ENCODE data around the gene CFAP65.

CFAP65 gene, protein sequence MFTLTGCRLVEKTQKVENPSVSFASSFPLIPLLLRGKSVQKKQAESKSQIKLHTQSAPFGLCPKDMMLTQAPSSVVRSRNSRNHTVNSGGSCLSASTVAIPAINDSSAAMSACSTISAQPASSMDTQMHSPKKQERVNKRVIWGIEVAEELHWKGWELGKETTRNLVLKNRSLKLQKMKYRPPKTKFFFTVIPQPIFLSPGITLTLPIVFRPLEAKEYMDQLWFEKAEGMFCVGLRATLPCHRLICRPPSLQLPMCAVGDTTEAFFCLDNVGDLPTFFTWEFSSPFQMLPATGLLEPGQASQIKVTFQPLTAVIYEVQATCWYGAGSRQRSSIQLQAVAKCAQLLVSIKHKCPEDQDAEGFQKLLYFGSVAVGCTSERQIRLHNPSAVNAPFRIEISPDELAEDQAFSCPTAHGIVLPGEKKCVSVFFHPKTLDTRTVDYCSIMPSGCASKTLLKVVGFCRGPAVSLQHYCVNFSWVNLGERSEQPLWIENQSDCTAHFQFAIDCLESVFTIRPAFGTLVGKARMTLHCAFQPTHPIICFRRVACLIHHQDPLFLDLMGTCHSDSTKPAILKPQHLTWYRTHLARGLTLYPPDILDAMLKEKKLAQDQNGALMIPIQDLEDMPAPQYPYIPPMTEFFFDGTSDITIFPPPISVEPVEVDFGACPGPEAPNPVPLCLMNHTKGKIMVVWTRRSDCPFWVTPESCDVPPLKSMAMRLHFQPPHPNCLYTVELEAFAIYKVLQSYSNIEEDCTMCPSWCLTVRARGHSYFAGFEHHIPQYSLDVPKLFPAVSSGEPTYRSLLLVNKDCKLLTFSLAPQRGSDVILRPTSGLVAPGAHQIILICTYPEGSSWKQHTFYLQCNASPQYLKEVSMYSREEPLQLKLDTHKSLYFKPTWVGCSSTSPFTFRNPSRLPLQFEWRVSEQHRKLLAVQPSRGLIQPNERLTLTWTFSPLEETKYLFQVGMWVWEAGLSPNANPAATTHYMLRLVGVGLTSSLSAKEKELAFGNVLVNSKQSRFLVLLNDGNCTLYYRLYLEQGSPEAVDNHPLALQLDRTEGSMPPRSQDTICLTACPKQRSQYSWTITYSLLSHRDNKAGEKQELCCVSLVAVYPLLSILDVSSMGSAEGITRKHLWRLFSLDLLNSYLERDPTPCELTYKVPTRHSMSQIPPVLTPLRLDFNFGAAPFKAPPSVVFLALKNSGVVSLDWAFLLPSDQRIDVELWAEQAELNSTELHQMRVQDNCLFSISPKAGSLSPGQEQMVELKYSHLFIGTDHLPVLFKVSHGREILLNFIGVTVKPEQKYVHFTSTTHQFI (N-terminal part only)

DNA sequence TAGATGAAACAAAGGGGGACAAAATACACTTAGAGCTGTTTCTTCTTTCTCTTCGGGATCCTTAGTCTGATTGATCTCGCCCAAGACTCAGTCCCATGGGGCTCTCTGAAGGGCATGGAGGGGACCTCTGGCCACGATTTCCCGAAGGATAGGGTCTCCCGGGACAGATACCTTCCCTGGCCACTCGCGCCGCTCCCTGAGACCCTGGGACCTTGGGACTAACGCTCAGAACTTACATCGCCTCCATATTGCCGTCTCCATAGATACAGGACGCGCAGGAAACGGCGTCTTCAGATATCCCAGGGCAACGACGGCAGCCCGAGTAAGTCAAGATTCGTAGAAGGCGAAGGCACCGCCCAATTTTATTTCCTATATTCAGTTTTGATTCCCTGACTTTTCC lies at the start of gene CFAP65:
TSS of gene CFAP65 (minus strand) at position 265 of the 400 bp plus-strand sequence. CDS start 2,468 bp downstream, outside the sequence.
- DNase-seq: peak in 1 of 2 donors; percentile 27

DNA sequence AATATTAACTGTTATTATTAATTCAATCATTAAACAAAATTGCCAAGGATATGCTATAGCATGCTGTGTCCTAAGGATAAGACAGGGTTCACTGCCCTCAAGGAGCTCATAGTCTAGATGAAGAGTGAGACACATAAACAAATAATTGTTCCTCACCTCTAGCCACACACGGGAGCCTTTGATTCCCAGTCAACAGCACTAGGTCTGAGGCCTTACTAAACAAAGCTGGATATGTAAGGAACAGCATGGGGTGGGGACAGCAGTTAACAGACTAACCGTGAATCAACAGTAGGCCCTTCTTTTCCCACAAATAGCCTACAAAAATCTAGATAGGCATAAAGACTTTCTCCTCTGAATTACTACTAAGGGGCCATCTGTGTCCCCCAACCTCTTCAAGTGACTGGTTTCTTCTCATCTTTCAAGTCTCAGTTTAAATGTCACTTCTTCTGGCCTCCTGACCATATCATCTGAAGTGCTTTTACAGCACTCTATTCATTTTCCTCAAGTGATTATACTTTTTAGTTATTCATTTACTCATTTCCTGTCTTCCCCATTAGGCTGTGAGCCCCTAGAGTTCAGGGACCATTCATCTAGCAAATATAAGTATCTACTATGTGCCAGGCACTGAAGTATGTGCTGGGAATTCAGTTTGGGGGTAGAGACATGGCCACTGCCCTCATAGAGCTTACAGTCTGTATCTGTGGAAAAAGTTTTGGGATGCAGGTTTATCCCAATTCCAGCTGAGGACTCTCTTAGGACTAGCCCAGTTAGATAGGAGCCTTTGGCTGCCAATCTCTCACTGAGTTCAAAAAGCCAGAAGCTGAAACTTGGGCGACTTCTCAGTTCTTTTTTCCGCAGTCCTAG lies 49.4 kb upstream of the CFAP65 start:
- no peak for DNase-seq

DNA sequence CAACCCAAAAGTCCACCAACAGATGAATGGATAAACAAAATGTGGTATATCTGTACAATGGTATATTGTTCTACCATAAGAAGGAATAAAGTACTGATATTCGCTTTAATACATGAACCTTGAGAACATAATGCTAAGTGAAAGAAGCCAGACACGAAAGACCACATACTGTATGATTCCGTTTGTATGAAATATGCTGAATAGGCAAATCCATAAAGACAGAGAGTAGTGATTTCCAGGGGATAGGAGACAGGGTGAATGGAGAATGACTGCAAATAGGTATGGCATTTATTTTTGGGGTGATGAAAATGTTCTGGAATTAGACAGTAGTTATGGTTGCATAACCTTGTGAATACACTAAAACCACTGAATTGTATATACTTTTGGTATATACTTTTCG lies 48.0 kb upstream of the CFAP65 start:
- no peak for DNase-seq

DNA sequence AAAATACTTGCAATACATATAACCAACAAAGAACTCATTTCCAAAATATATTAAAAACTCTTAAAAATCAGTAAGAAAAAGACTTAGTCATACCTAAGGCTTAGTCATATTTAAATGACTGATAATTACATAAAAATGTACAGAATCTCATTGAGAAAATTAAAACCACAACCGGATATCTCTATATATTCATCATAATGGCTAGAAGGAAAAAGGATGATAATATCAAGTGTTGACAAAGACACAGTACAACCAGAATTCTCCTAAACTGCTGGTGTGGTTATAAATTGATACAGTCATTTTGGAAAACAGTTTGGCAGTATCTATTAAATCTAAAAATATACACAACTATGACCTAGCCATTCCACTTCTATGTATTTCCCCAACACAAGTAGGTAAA lies 46.5 kb upstream of the CFAP65 start:
- no peak for DNase-seq

DNA sequence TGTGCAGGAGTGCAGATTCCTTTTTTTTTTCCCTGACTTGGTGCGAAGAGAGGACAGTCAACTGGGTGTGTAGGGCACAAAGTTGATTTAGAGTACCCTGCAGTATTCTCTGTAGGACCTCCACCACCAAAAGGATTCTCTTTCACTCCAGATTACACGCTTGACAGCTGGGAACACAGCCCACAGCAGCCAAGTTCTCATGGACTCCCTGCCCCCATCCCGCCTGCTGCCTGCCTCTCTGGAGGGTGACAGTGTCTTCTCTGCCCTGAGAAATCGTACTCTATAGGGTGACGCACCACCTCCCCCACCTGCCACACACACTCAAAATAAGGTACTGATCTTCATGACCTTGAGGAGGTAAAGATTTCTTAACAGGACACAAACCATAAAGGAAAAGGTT lies 46.0 kb upstream of the CFAP65 start:
- DNase-seq: no peak

DNA sequence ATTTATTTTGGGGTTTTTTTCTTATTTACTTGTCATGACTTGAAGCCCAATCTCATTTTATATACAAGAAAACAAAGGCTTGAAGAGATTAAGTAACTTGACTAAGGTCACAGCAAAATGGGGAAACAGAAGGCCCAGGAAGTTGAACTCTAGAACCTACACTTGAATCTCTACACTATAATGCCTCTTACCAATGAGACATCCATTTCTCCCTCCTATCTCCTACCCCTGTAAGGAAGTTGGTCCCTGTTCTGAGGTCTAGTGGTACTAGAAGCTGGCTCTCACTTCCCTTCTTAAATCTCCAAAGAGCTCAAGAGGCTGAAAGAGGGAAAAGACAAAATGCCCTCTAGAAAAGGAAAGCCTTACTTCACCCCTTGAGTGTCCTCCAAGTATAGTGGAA lies 44.9 kb upstream of the CFAP65 start:
- no peak for DNase-seq

DNA sequence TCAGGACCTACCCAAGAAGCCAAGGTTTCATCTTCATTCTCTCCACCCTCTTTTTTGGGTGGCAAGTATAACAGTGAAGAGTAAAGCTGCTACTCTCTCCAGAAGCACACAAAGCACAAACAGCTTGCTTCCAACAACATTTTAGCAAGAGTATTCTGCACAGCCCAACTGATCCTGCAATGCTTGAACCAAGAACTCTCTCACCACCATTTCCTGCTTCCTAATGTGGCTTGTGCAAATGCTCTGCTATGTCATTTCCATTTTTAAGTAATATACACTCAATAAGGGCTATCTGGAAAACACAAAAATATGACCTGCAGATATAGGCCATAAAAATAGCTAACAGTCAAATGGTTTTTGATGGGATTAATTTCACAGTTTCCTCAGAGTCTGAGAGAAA lies 43.5 kb upstream of the CFAP65 start:
- no peak for DNase-seq

DNA sequence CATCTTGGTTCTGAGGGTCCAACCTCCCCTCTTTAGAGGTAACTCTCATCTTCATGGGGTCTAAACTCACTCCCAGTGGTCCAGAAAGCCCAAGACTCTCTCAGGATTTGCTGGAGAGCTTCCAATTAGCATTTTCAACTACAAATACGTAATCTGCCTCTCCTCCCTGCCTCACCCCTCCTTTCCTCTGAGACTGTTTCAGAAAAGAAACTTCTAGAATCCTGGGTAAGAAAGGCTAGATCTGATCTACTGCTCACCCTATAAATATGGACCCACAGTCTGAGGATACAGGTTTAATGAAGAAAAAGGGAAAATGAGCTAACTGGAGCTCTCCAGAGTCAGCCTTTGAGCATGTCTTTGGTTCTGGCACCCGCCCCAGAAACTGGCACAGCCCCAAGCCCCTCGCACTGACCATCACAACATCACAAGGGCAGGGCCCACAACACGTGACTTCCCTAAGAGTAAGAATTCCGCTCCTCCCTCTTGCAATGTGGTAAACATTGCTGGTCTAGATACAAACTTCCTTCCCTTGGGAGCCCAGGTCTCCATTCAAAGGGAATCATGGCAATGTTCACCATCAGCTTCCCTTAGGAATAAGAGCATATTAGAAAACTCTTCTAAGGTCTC lies 41.1 kb upstream of the CFAP65 start:
- DNase-seq: no peak

DNA sequence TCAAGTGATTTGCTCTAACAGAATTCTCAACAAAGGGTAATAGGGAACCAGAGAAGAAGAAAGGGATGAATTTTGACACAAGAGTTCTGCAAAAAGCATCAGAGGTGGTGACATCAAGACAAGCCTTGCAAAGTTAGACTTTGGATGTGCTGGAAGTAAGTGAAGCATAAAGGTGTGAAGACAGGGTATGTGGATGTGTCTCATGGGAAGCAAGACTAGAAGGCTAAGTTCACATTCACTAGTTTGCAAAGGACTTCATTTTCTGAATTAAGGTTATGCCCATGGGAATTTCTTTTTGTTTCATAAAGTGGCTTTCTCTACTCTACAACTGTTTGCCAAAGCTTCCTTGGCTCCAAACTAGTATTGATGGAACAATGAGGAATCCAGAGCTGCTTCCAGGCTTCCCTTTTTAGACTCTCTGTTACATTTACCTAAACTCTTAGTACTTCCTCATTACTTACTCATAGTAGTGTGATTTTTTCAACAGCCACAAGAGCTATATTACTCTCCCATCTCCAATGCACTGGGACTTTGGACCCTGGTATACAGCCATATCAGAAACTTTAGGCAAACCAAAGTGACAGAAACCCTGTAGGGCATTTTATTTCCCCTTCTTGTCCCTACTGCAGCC lies 40.5 kb upstream of the CFAP65 start:
- no peak for DNase-seq

DNA sequence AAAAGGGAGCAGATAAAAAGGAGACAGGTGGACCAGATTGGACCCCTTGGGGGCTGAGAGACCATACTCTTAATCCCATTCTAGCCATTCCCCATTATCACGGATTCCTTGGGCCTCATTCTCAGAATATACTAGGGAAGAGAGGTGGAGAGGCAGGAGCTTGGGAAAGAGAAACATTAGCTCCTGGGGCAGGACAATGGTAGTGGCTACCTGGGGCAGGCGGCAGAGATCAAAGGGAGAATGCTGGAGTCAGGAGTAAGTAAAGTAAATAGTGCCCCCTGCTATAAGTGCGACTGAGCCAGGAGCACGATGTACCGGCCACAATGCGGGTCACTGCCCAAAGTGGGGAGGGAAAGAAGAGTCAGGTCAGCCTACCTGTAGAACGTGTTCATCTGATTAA lies 39.8 kb upstream of the CFAP65 start:
- DNase-seq: no peak

DNA sequence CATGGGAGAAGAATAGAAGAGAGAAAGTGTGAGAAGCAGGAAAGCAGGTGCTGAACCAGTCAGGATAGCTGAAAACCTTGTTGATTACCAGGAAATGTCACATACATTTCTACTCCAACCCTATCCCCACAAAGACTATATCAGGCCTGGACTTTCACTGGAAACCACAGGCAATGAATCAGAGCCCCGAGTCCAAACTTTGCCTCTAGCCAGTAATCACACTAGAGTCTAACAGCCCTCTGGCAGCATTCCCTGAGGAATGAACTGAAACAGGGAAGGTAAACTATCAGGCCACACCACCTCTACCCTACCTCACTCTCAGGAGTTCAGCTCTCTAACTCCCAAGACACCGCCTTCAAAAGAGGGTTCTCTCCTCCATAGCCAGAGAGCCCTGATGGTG lies 38.1 kb upstream of the CFAP65 start:
- DNase-seq: no peak

DNA sequence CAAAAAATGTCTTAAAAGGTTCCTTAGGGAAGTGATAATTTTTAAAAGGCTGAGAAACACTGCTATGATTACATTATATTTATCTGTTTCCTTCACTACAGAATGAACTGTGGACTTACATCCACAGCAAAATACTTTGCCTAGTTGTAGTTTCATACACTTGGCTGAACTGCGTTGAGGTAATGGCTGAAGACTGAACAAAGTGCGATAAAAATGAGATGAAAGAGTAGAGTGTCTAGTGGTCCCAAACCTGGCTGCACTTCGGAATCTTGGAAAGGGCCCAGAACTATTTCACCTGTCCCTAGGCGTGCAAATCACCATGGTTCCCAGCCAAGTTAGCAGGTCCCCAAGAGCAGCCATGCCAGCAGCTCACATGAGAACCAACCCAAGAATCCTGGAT lies 37.6 kb upstream of the CFAP65 start:
- no peak for DNase-seq

DNA sequence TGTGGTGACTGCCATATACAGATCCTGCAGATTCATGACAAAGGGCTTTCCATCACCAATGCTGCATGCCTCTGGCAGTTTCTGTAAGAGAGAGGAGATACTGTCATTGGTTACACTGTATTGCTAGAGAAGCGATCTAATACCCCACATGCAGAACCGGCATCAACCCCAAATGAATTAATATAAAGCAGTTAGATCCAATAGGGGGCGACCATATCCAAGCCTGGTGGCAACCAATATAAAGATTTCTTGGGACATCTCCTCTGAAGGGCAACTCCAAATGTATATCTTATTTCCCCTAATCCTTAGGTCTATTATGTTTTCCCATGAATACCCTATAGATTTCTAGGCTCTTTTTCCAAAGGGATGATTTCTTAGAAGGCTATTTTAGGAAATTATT lies 36.8 kb upstream of the CFAP65 start:
- no peak for DNase-seq

DNA sequence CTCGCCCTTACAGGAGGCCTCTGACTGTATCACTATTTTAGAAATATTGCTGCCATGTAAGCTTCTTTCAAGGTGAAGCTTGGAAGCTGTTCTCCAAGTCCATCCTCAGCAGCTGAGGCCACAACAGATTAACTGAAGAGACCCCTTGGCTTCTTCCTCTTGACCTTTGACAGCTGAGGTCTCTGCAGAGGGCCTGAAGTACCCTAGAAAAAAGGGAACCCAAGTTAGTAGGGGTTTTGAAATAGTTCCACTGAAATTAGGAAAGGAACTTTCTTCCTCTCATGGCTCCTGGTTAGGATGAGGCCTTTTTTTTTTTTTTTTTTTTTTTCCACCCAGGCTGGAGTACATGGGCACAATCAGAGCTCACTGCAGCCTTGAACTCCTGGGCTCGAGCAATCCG lies 34.9 kb upstream of the CFAP65 start:
- no peak for DNase-seq

DNA sequence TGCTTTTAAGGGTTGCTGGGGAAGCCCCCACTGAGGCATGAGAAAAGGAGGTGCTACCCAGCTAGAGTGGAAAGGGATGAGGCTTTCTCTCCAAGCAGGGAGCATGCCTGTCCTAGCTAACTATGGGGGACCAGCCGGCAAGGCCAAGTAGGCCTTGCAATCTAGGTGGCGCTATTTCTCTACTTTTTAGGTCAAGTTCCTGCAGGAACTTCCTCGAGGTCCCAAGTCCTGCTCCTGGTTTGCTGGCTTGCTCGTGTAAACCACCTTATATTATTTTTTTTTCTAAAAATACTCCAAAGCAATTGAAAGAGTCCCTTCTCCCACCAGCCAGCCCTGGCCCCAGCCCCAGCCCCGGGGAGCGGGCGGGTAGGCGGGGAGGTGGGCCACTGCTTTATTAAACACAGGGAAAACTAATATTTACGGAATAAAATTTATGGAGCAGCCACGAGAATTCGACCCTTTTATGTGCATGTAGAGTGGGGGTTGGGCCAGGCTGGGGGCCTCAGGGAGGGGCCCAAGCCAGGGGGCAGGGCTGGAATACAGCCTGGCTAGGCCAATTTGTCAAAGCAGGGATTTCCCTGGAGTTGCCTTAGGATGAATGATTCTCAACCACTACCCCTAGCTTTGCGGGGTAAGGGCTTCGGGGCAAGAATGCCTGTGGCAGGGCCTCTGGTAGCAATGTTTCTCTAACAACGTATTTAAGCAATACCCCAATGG lies 32.3 kb upstream of the CFAP65 start:
- DNase-seq: no peak

DNA sequence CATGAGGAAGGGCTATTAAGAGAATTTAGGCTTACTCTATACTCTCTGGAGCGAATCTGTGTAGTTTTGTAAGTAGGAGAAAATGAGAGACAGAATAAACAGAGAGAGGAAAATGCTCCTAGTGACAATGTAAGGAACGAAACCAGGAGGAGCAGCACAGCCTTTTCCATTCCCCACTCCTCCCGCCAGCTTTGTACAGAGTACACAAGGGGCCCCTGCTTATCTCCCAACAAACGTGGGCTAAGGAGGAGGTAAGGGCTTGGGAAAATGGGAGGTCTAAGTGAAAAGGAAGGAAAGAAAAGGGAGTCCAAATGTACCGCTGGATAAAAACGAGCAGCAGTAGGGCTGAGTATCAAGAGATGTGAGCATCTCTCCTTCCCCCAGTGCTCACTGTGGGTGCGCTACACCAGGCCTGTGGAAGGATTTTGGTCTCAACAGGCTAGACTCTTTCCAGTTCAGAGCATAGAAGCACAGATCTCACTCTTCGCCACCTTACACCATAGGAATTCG lies 31.5 kb upstream of the CFAP65 start:
- DNase-seq: no peak

DNA sequence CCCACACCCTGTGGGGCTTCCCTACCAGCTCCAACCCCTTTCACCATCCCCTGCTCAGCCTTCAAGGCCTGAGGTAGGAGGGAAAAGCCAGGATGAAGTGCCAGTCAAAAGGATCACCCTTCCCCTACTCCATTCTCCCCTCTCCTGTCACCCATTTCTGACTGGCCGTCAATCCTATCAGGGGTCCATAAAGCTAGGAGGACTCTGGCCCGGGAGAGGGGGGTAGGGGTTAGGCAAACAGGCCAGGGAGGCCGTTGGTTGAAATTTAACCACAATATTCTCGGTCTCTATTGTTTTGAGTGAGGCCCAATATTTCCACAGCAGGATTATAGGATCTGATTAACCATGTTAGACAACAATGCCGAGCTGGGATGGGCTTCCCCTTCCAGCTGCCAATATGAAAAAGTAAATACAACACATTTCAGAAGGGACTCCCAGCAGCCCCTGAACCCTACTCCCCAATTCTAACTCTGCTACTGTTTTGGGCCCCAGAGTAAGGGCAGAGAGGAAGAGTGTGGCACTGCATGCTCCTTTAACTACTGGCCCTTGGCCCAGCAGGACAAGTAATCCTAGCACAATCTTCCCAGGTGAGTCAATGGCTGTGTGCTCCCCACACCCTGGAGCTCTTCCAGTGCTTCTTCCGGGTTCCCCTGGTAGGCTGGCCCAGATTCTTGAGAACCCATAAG lies 30.0 kb upstream of the CFAP65 start:
- no peak for DNase-seq

DNA sequence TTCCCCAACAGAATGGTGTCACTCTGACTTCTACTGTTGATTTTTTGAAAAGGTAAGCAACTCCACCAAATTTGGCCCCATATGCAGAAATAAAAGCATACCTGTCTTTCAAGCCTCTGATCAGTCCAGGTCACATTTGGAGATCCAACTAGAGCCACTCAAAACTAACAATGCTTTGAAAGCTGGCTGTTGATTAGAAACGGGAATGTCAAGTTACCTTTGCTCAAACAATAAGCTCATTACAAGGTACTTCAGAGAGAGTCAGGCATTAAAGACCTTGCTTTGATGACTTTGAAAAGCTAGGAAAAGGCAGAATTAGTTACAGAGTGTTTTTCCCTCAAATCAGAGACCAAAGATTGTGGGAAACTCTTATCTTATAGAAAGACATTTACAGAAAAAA lies 24.2 kb upstream of the CFAP65 start:
- no peak for DNase-seq

DNA sequence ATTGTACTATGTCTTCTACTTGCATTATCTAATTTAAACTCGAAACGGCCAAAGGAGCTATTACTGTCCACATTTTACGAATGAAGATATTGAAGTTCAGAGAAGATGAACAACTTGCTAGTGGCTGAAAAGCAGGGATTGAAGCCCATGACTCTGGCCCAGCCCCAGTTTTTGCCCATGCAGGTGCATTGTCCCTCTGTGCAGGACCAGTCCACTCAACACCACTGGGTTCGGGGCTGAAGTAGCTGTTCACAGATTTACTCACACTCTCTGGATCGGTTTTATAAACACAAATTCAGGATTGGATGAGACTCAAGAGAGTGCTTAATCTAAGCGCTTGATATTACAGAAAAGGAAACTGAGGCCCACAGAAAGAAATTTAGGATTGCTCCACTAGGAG lies 20.8 kb upstream of the CFAP65 start:
- no peak for DNase-seq

Measured in CD4-positive, alpha-beta T cell treated with Interleukin-4 for 1 hour (primary cell).